Transverse colon (tissue), 4 donors: Measurements from ENCODE around the gene PCED1B. TPM values are rescaled to one million over a fixed set of nuclear protein-coding genes. Genes with fewer than 3 reads are reported as not detected.
"Not testable (repeated sequence)": the region's sequence is repeated elsewhere in the genome, so short reads cannot be mapped to it uniquely, and the experiment has no call there.

Experiments used
- DNase-seq: peaks from one replicate; pipeline ENCODE4 v3.0.0-alpha.2; 2019
- H3K27ac ChIP-seq, 4 donors: fragments of 200-600 bp; sonication (generic); 2 replicates each; pipeline ENCODE4 v1.5.1; 2016 to 2018; ENCODE audit warnings: inconsistent platforms in 4 of 4
- H3K27me3 ChIP-seq: fragments of 200-600 bp; sonication (generic); 2 replicates; pipeline ENCODE4 v1.5.1; 2017; ENCODE audit warnings: inconsistent platforms
- H3K36me3 ChIP-seq, 4 donors: fragments of 200-600 bp; sonication (generic); 2 replicates each; pipeline ENCODE4 v1.5.1; 2017 to 2019; ENCODE audit warnings: inconsistent platforms in 4 of 4
- H3K4me1 ChIP-seq, 4 donors: fragments of 200-600 bp; sonication (generic); 2 replicates each; pipeline ENCODE4 v1.5.1; 2017 to 2020; ENCODE audit warnings: inconsistent platforms in 4 of 4
- H3K4me3 ChIP-seq, 4 donors: fragments of 200-600 bp; sonication (generic); 1 replicate in 1 of 4; 2 replicates in 3 of 4; pipeline versions ENCODE4 v1.5.1 to v1.6.1; 2017 to 2019; ENCODE audit warnings: inconsistent platforms in 4 of 4
- H3K9me3 ChIP-seq, 2 donors: fragments of 200-600 bp; sonication (generic); 2 replicates each; pipeline ENCODE4 v1.5.1; 2017 to 2019; ENCODE audit warnings: inconsistent platforms in 2 of 2
- EP300 ChIP-seq: sonication (generic); formaldehyde crosslinking; IDR thresholded peaks from one replicate; pipeline ENCODE4 v1.6.1; 2017; ENCODE audit warnings: antibody characterized with exemption, low read depth
- POLR2A ChIP-seq: fragments of 450-650 bp; IDR thresholded peaks from one replicate; pipeline ENCODE4 v1.6.1; 2016; ENCODE audit warnings: antibody characterized with exemption, mild to moderate bottlenecking, moderate library complexity
- POLR2AphosphoS5 ChIP-seq, 3 donors: sonication (generic); formaldehyde crosslinking; IDR thresholded peaks; one replicate each; pipeline ENCODE4 v1.6.1; 2016; ENCODE audit warnings: antibody characterized with exemption in 3 of 3
- WGBS, 2 donors: methylation state at CpG; one replicate each; pipeline ENCODE4 v1.1.5; 2018; ENCODE audit warnings: low coverage in 1 of 2; 5-methylcytosine and 5-hydroxymethylcytosine counted together
- in situ Hi-C, 4 donors: fragments of 200-750 bp; cut with MboI; loops; one replicate each; pipeline versions ENCODE4 v1.15.0 to v1.15.1; 2017; ENCODE audit warnings: low sequenced_read_pairs in 3 of 4, low pct_ligation_motif_present in 1 of 4, low pct_unique_long_range_greater_than_20kb in 1 of 4
- intact Hi-C: fragments of 100-400 bp; cut with DNase I; formaldehyde crosslinking; loops from one replicate; pipeline ENCODE4 v1.15.1; 2023; ENCODE audit warnings: low total_unique reads
- total RNA-seq, 4 donors: library from RNA; depleted of rRNA; stranded (reverse); fragments of >200 nt; gene quantifications; one replicate each; pipeline ENCODE4 v1.1.0, GENCODE V29; 2016
- TF ChIP-seq, protein P1 (sequence below), 5 experiments: fragments of 200-600 bp in 3 of 5; fragments of 450-650 bp in 2 of 5; sonication (generic) in 3 of 5; IDR thresholded peaks; 1 replicate in 2 of 5; 2 replicates in 3 of 5; pipeline ENCODE4 v1.5.1; 2016 to 2017; ENCODE audit warnings: antibody characterized with exemption in 5 of 5, inconsistent platforms in 3 of 5, mild to moderate bottlenecking in 2 of 5, moderate library complexity in 1 of 5

The PCED1B gene
- total RNA-seq, 4 donors from 2014 or later: 2.7 to 52.0 (median 3.0) TPM; not detected in 1

DNA sequence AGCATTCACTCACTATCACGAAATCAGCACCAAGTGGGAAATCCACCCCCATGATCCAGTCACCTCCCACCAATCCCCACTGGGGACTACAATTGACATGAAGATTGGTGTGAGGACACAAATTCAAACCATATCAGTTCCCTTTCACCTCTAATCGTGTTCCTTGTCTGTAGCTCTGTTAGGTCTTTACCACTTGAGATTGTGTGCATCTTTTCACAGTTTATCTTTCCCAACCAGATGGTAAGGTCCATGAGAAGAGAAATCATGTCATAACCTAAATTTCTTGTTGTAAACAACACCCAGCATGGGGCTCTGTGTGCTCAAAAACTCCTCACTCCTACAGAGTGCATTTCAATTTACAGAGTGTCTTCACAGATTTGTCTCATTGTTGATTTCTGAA is 27.1 kb upstream of the PCED1B start:
- Histone ChIP-seq H3K4me1 (no peaks in the 10 kb centered on the region), H3K4me3 (no peak overlapping the region), H3K9me3 (peaks cover 3 to 7% of the 10 kb centered on the region in 2 donors), H3K36me3 (no peaks in the 10 kb centered on the region), H3K27me3 (no peaks in the 10 kb centered on the region), H3K27ac (no peak overlapping the region)
- in situ Hi-C loops (no loop called here), intact Hi-C loops (no loop called here)
- WGBS, 2 donors: 81 to 100% methylated on average over 2 of the region's 2 CpGs
- no peak for DNase-seq
- TF ChIP-seq EP300 (no peak), POLR2A (no peak), POLR2AphosphoS5 (IDR thresholded peaks at IDR 0.05) (no peak)
- TF ChIP-seq, protein P1, sequence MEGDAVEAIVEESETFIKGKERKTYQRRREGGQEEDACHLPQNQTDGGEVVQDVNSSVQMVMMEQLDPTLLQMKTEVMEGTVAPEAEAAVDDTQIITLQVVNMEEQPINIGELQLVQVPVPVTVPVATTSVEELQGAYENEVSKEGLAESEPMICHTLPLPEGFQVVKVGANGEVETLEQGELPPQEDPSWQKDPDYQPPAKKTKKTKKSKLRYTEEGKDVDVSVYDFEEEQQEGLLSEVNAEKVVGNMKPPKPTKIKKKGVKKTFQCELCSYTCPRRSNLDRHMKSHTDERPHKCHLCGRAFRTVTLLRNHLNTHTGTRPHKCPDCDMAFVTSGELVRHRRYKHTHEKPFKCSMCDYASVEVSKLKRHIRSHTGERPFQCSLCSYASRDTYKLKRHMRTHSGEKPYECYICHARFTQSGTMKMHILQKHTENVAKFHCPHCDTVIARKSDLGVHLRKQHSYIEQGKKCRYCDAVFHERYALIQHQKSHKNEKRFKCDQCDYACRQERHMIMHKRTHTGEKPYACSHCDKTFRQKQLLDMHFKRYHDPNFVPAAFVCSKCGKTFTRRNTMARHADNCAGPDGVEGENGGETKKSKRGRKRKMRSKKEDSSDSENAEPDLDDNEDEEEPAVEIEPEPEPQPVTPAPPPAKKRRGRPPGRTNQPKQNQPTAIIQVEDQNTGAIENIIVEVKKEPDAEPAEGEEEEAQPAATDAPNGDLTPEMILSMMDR (IDR thresholded peaks at IDR 0.05): no peak

DNA sequence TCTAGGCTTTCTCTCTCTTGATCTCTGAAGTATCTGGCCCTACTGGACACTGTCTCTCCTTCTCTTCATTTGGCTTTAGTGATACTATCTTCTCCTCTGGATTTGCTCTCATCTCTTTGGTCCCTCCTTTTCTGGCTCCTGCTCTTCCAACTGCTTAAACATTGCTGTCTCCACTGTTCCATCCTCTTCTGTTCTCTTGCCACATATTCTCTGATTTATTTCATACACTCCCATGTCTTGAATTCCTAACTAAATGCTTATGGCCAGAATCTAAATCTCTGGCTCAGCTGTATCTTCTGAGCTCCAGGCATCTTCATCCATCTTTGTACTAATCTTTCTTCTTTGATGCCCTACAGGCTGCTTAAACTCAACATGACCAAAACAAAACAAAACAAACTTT is 25.5 kb upstream of the PCED1B start:
- H3K27me3 ChIP-seq: no peaks in the 10 kb centered on the region
- H3K4me1 ChIP-seq: no peaks in the 10 kb centered on the region
- TF ChIP-seq POLR2A (no peak), EP300 (no peak), POLR2AphosphoS5 (IDR thresholded peaks at IDR 0.05) (no peak)
- TF ChIP-seq, protein P1 (IDR thresholded peaks at IDR 0.05): no peak
- peaks cover 3 to 7% of the 10 kb centered on the region in 2 donors for H3K9me3 ChIP-seq
- no peak overlapping the region for H3K4me3 ChIP-seq
- DNase-seq: no peak
- H3K36me3 ChIP-seq: no peaks in the 10 kb centered on the region
- intact Hi-C loops (no loop called here), in situ Hi-C loops (no loop called here)
- H3K27ac ChIP-seq: no peak overlapping the region

- TF ChIP-seq, protein P1 (IDR thresholded peaks at IDR 0.05): no peak
- no peak for TF ChIP-seq POLR2AphosphoS5 (IDR thresholded peaks at IDR 0.05)
- no peak for TF ChIP-seq POLR2A
- no peak for TF ChIP-seq EP300
- Histone ChIP-seq H3K4me3 (no peak overlapping the region), H3K27ac (no peak overlapping the region), H3K9me3 (peaks cover 3 to 7% of the 10 kb centered on the region in 2 donors), H3K4me1 (no peaks in the 10 kb centered on the region), H3K27me3 (no peaks in the 10 kb centered on the region), H3K36me3 (no peaks in the 10 kb centered on the region)
- in situ Hi-C loops (no loop called here), intact Hi-C loops (no loop called here)
- WGBS, 2 donors: 65 to 76% methylated on average over 4 of the region's 4 CpGs
- DNase-seq: no peak
Observed at GRCh38 chr12:47054659-47055058, 24.8 kb upstream of the PCED1B start.

DNA sequence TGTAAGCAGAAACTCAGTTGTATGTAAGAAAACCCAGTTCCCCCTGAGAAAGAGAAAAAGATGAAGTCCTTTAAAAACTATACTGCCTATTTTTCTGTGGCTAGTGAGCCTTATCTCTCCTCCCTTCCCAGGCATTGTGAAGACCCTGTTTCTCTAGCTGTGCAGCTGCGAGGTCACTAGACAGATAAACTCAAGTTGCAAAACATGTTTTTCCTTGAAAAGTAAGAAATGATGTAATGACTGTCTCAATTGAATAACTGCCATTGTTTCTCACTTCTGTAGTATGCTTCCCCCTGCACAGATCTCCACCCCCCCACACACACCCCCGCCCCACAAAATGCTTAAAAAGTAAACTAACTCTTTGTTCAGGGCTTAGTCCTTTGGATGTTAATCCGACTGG is 23.6 kb upstream of the PCED1B start:
- H3K27me3 ChIP-seq, H3K4me3 ChIP-seq, H3K4me1 ChIP-seq, H3K27ac ChIP-seq, intact Hi-C loops, in situ Hi-C loops, H3K36me3 ChIP-seq, DNase-seq, H3K9me3 ChIP-seq: not testable (repeated sequence)
- 84% methylated on average over 2 to 3 of the region's 3 CpGs for WGBS, 2 donors

DNA sequence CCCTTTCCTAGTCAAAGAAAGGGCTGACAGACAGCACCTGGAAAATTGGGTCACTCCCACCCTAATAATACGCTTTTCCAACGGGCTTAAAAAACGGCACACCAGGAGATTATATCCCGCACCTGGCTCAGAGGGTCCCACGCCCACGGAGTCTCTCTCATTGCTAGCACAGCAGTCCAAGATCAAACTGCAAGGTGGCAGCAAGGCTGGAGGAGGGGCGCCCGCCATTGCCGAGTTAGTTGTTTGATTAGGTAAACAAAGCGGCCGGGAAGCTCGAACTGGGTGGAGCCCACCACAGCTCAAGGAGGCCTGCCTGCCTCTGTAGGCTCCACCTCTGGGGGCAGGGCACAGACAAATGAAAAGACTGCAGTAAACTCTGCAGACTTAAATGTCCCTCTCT is 22.5 kb upstream of the PCED1B start:
- H3K27me3 ChIP-seq, H3K4me3 ChIP-seq, H3K9me3 ChIP-seq, intact Hi-C loops, DNase-seq, H3K27ac ChIP-seq, H3K36me3 ChIP-seq, H3K4me1 ChIP-seq, in situ Hi-C loops: not testable (repeated sequence)
- WGBS, 2 donors: 84% methylated on average over 12 of the region's 12 CpGs; no CpG with 5 or more reads in 1 of the 2 donors

DNA sequence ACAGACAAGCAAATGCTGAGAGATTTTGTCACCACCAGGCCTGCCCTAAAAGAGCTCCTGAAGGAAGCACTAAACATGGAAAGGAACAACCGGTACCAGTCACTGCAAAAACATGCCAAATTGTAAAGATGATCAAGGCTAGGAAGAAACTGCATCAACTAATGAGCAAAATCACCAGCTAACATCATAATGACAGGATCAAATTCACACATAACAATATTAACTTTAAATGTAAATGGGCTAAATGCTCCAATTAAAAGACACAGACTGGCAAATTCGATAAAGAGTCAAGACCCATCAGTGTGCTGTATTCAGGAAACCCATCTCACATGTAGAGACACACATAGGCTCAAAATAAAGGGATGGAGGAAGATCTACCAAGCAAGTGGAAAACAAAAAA is 20.8 kb upstream of the PCED1B start:
- H3K9me3 ChIP-seq, DNase-seq, H3K27ac ChIP-seq, H3K27me3 ChIP-seq, H3K4me3 ChIP-seq, intact Hi-C loops, H3K4me1 ChIP-seq, H3K36me3 ChIP-seq, in situ Hi-C loops: not testable (repeated sequence)
- WGBS, 2 donors: 94% methylated on average over 2 of the region's 2 CpGs; no CpG with 5 or more reads in 1 of the 2 donors
